Body of pancreas (tissue), 4 donors: ENCODE measurements around the gene TCEA2.

Experiments used
- POLR2A ChIP-seq, 3 donors: fragments of 450-650 bp; IDR thresholded peaks; one replicate each; pipeline ENCODE4 v1.6.1; 2016; ENCODE audit warnings: antibody characterized with exemption in 3 of 3, mild to moderate bottlenecking in 2 of 3
- TF ChIP-seq, protein P1 (sequence below), 7 experiments: fragments of 450-650 bp in 4 of 7; fragments of 200-600 bp in 3 of 7; sonication (generic) in 3 of 7; IDR thresholded peaks; one replicate each; pipeline ENCODE4 v1.5.1; 2016 to 2019; ENCODE audit warnings: antibody characterized with exemption in 7 of 7

DNA sequence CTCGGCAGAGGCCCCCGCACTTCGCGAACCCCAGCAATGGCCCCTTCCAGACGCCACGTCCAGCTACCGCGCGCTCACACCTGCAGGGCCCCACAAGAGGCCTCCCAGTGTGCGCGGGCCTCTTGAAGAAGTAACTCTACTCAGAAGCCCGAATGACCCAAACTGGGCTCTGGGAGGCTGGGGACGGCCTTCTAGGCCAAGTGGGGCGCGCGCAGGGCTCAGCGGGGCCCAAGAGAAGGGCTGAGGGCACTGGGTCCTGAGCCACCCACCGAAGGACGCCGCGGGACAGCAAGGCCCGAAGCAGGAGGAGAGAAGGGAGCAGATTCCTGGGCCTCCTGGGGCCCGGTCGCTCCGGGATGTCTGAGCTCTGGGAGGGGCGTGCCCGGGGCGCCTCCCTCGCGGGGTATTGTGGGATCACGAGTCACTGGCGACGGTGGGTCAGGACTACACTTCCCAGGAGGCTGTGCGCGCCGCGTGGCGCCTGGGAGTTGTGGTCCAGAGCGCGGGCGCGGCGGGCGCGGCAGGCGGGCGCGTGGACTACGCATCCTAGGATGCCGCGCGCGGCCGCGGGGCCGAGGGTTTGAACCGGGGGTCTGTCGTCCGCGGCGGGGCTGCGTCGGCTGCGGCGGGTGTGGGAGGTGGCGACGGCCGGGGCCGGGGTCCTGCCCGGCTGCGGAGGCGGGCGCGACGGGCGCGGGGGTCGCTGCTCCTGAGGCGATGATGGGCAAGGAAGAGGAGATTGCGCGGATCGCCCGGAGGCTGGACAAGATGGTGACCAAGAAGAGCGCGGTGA, at the start of gene TCEA2:
- peak; percentile 81 to 94 (median 93) for TF ChIP-seq POLR2A (IDR thresholded peaks at IDR 0.05)
- TF ChIP-seq, protein P1, sequence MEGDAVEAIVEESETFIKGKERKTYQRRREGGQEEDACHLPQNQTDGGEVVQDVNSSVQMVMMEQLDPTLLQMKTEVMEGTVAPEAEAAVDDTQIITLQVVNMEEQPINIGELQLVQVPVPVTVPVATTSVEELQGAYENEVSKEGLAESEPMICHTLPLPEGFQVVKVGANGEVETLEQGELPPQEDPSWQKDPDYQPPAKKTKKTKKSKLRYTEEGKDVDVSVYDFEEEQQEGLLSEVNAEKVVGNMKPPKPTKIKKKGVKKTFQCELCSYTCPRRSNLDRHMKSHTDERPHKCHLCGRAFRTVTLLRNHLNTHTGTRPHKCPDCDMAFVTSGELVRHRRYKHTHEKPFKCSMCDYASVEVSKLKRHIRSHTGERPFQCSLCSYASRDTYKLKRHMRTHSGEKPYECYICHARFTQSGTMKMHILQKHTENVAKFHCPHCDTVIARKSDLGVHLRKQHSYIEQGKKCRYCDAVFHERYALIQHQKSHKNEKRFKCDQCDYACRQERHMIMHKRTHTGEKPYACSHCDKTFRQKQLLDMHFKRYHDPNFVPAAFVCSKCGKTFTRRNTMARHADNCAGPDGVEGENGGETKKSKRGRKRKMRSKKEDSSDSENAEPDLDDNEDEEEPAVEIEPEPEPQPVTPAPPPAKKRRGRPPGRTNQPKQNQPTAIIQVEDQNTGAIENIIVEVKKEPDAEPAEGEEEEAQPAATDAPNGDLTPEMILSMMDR (IDR thresholded peaks at IDR 0.05), result peak in 1 of 7 experiments; percentile 1
